K562 (cell line): ENCODE results near the gene ARHGEF3. TPM values are rescaled to one million over a fixed set of nuclear protein-coding genes. Genes with fewer than 3 reads are reported as not detected.

Experiments
- ATAC-seq: fragments of 200-7000 bp; cut with Tn5 transposase; 3 replicates; pipeline ENCODE4 v1.9.1; 2020; ENCODE audit warnings: moderate library complexity
- BruUV-seq: library from RNA; stranded (reverse); fragments of 400-500 nt; replicated peaks from 2 replicates; lab custom pipeline; 2021; lab: Mats Ljungman, UMichigan
- CTCF ChIA-PET: fragments of 300-600 bp; formaldehyde crosslinking; extraction: SDS; loops from one replicate; lab custom pipeline; 2021; ENCODE audit warnings: low intra/inter-chr PET ratio; lab: Yijun Ruan, JAX
- POLR2A ChIA-PET: fragments of 300-600, 350-650 bp; sonication (Branson Sonifier 250); formaldehyde crosslinking; extraction: SDS; loops from one replicate; lab custom pipeline; 2021; ENCODE audit warnings: antibody characterized with exemption, inconsistent platforms; lab: Yijun Ruan, JAX
- DNase-seq, 4 experiments: peaks; one replicate each; pipeline versions ENCODE4 v3.0.0 to v3.0.0-alpha.2; 2011 to 2018; ENCODE audit warnings: low spot score in 3 of 4, mixed read lengths in 3 of 4; ENCODE audit errors: extremely low read depth in 1 of 4
- FAIRE-seq: peaks from 2 replicates; lab custom pipeline; 2011; peaks lifted over from hg19 to GRCh38; lab: Jason Lieb, UNC
- H2AFZ ChIP-seq: 2 replicates; pipeline ENCODE4 v1.6.0; 2011; ENCODE audit warnings: low read depth, low read length, control low read depth, inconsistent platforms
- H3K27ac ChIP-seq: fragments of 200-600 bp; 3 replicates; pipeline ENCODE4 v1.8.0; 2011; ENCODE audit warnings: low read depth, mild to moderate bottlenecking, control low read depth, inconsistent platforms, low read length, moderate library complexity, mixed read lengths; ENCODE audit errors: extremely low read depth
- H3K27me3 ChIP-seq, 2 experiments: fragments of 300-600 bp in 1 of 2; 2 replicates in 1 of 2; 3 replicates in 1 of 2; pipeline versions ENCODE4 v1.6.0 to v1.8.0; 2011; ENCODE audit warnings: inconsistent platforms in 2 of 2, low read length in 2 of 2, mild to moderate bottlenecking in 1 of 2, mixed read lengths in 1 of 2, moderate library complexity in 1 of 2; ENCODE audit not compliant: control insufficient read depth in 2 of 2, insufficient read depth in 2 of 2
- H3K36me3 ChIP-seq: fragments of 300-600 bp; 3 replicates; pipeline ENCODE4 v1.8.0; 2011; ENCODE audit warnings: mild to moderate bottlenecking, low read length, inconsistent platforms; ENCODE audit not compliant: control insufficient read depth, insufficient read depth
- H3K4me1 ChIP-seq, 2 experiments: fragments of 200-600 bp in 1 of 2; replicated peaks in 1 of 2; 2 replicates in 1 of 2; 3 replicates in 1 of 2; pipeline versions ENCODE4 v1.5.1 to v1.8.0; 2011; ENCODE audit warnings: inconsistent platforms in 2 of 2, low read length in 2 of 2, mild to moderate bottlenecking in 1 of 2, mixed read lengths in 1 of 2, moderate library complexity in 1 of 2; ENCODE audit not compliant: control insufficient read depth in 2 of 2, insufficient read depth in 2 of 2
- H3K4me2 ChIP-seq: 2 replicates; pipeline ENCODE4 v1.6.1; 2011; ENCODE audit warnings: low read length, control low read depth, inconsistent platforms, mixed read lengths; ENCODE audit not compliant: insufficient read depth
- H3K4me3 ChIP-seq: fragments of 200-600 bp; sonication (generic), shearing (Covaris generic); 2 replicates; pipeline ENCODE4 v1.5.1; 2016; ENCODE audit warnings: control low read depth, inconsistent platforms
- H3K79me2 ChIP-seq: fragments of 200-600 bp; 3 replicates; pipeline ENCODE4 v1.8.0; 2011; ENCODE audit warnings: low read length, inconsistent platforms; ENCODE audit not compliant: control insufficient read depth, insufficient read depth
- H3K9ac ChIP-seq, 2 experiments: 2 replicates each; pipeline versions ENCODE4 v1.6.0 to v1.6.1; 2011; ENCODE audit warnings: low read depth in 2 of 2, low read length in 2 of 2, control low read depth in 1 of 2, inconsistent platforms in 1 of 2, mild to moderate bottlenecking in 1 of 2, mixed read lengths in 1 of 2; ENCODE audit not compliant: insufficient read depth in 1 of 2
- H3K9me1 ChIP-seq: one replicate; pipeline ENCODE4 v1.6.0; 2011; ENCODE audit warnings: inconsistent platforms, mild to moderate bottlenecking, low read length, moderate library complexity; ENCODE audit not compliant: control insufficient read depth, insufficient read depth
- H3K9me3 ChIP-seq: replicated peaks from 2 replicates; pipeline ENCODE4 v1.5.1; 2011; ENCODE audit warnings: low read depth, low read length, inconsistent platforms; ENCODE audit not compliant: control insufficient read depth, insufficient read depth
- H4K20me1 ChIP-seq: replicated peaks from 2 replicates; pipeline ENCODE4 v1.6.1; 2011; ENCODE audit warnings: low read length, inconsistent platforms, mixed read lengths; ENCODE audit not compliant: control insufficient read depth, insufficient read depth
- CREB3L1 ChIP-seq: fragments of 450-650 bp; IDR thresholded peaks from 2 replicates; pipeline ENCODE4 v1.6.1; 2014; ENCODE audit warnings: low read depth, mild to moderate bottlenecking, moderate library complexity, borderline replicate concordance
- FOXO4 ChIP-seq: fragments of 450-650 bp; formaldehyde crosslinking; IDR thresholded peaks from 2 replicates; pipeline ENCODE4 v1.4.0; 2020; ENCODE audit warnings: mild to moderate bottlenecking, moderate library complexity
- HINFP ChIP-seq: fragments of 450-650 bp; conservative IDR thresholded peaks from 2 replicates; pipeline ENCODE4 v1.6.1; 2016; ENCODE audit warnings: missing genetic modification characterization, low read depth, mild to moderate bottlenecking, control low read depth, missing compliant biosample characterization
- KAT8 ChIP-seq: fragments of 450-650 bp; IDR thresholded peaks from 2 replicates; pipeline ENCODE4 v1.6.1; 2016; ENCODE audit warnings: low read depth, mild to moderate bottlenecking
- MECOM ChIP-seq: fragments of 250-450 bp; sonication (Bioruptor Pico); IDR thresholded peaks from 2 replicates; pipeline ENCODE4 v1.8.0; 2022; ENCODE audit warnings: inconsistent platforms
- MITF ChIP-seq: IDR thresholded peaks from 2 replicates; pipeline ENCODE4 v1.6.1; 2014; ENCODE audit warnings: antibody characterized with exemption
- RFX1 ChIP-seq: fragments of 450-650 bp; IDR thresholded peaks from 2 replicates; pipeline ENCODE4 v1.6.1; 2016; ENCODE audit warnings: mild to moderate bottlenecking, moderate library complexity
- RFX7 ChIP-seq: fragments of 250-450 bp; sonication (Bioruptor Pico); IDR thresholded peaks from 2 replicates; pipeline ENCODE4 v1.5.1; 2021; ENCODE audit warnings: mild to moderate bottlenecking
- ZNF124 ChIP-seq: sonication (generic); formaldehyde crosslinking; IDR thresholded peaks from 2 replicates; pipeline ENCODE4 v1.8.1; 2022; ENCODE audit warnings: missing genetic modification reagents
- ZNF263 ChIP-seq: sonication (generic); formaldehyde crosslinking; IDR thresholded peaks from 2 replicates; pipeline ENCODE4 v1.8.0; 2022; ENCODE audit warnings: mild to moderate bottlenecking, missing genetic modification reagents, borderline replicate concordance
- WGBS: fragments of 100-300 bp; shearing (Covaris generic); methylation state at CpG from one replicate; pipeline ENCODE4 v1.1.6; 2016; ENCODE audit warnings: low coverage, mixed read lengths; ENCODE audit not compliant: insufficient coverage; ENCODE audit errors: missing lambda C conversion rate; 5-methylcytosine and 5-hydroxymethylcytosine counted together
- in situ Hi-C: fragments of 300-500 bp; cut with MboI; formaldehyde crosslinking; loops from 4 replicates; pipeline ENCODE4 v1.15.0; 2018; ENCODE audit warnings: inconsistent platforms, mixed read lengths
- intact Hi-C: fragments of 100-400 bp; cut with micrococcal nuclease; formaldehyde crosslinking; loops from 2 replicates; pipeline ENCODE4 v1.14.2; 2022
- polyA plus RNA-seq, 8 experiments: library from polyadenylated mRNA; depleted of rRNA in 4 of 8; stranded (reverse) in 5 of 8; unstranded in 3 of 8; fragments of >200 nt; fragmentation: Nextera tagmentation in 2 of 8; fragmentation: Illumina TruSeq in 1 of 8; extraction: Ambion mirVana in 2 of 8; extraction: Trizol in 1 of 8; gene quantifications; 2 replicates each; pipeline versions ENCODE4 v1.2.1 to v1.2.3, GENCODE V29; 2011 to 2014; ENCODE audit warnings: inconsistent platforms in 1 of 8, missing spikeins in 1 of 8
- total RNA-seq, 7 experiments: library from RNA; depleted of rRNA in 6 of 7; stranded (reverse); fragments of >200 nt in 6 of 7; fragmentation: Illumina TruSeq in 2 of 7; extraction: Trizol in 2 of 7; gene quantifications; 2 replicates each; pipeline versions ENCODE4 v1.2.1 to v1.2.3, GENCODE V29; 2011 to 2021; ENCODE audit warnings: low replicate concordance in 1 of 7

The ARHGEF3 gene
- total and polyA plus RNA-seq, 9 of the 15 experiments (the other 6 are each of a cell fraction or from before 2014, with no cell fraction given) = 0.77 to 2.7 (median 1.4) TPM

- H3K27me3 ChIP-seq = no peaks in the 10 kb centered on the region
- 53% methylated on average over 6 of the region's 6 CpGs for WGBS
- H3K27ac ChIP-seq = no peak overlapping the region
- no peak overlapping the region for H3K4me3 ChIP-seq
- H3K9me3 ChIP-seq = no peaks in the 10 kb centered on the region
- H3K4me2 ChIP-seq = no peak overlapping the region
- TF ChIP-seq RFX7 (CRISPR knock-in tag) = no peak
- no peak for TF ChIP-seq CREB3L1
- TF ChIP-seq ZNF263 (CRISPR knock-in tag) = no peak
- ChIA-PET CTCF (no interaction called here), POLR2A (no interaction called here)
- FAIRE-seq = no peak
- no peaks in the 10 kb centered on the region for H3K79me2 ChIP-seq
- H3K9me1 ChIP-seq = no peaks in the 10 kb centered on the region
- in situ Hi-C loops = no loop called here
- no TSS peak for BruUV-seq
- no peaks in the 10 kb centered on the region for H3K4me1 ChIP-seq
- intact Hi-C loops = no loop called here
- H3K36me3 ChIP-seq = no peaks in the 10 kb centered on the region
- no peak for ATAC-seq
- no peak for DNase-seq
- no peaks in the 10 kb centered on the region for H4K20me1 ChIP-seq
- no peak overlapping the region for H3K9ac ChIP-seq
- H2AFZ ChIP-seq = no peak overlapping the region
Measured at GRCh38 chr3:56739036-56739435, 62.7 kb downstream of the ARHGEF3 start.

- H3K9ac ChIP-seq = no peak overlapping the region
- BruUV-seq = no TSS peak
- H2AFZ ChIP-seq = no peak overlapping the region
- no peaks in the 10 kb centered on the region for H3K4me1 ChIP-seq
- no peaks in the 10 kb centered on the region for H3K9me3 ChIP-seq
- CTCF ChIA-PET = no interaction called here
- no peak for ATAC-seq
- in situ Hi-C loops (no loop called here), intact Hi-C loops (no loop called here)
- H4K20me1 ChIP-seq = no peaks in the 10 kb centered on the region
- WGBS = 10% methylated on average over 9 of the region's 10 CpGs
- no peak overlapping the region for H3K4me3 ChIP-seq
- no peak for FAIRE-seq
- peak in 1 of 4 experiments; percentile 7 for DNase-seq
- H3K9me1 ChIP-seq = no peaks in the 10 kb centered on the region
- no peaks in the 10 kb centered on the region for H3K79me2 ChIP-seq
- no peak overlapping the region for H3K27ac ChIP-seq
- POLR2A ChIA-PET = no interaction called here
- H3K4me2 ChIP-seq = no peak overlapping the region
- no peaks in the 10 kb centered on the region for H3K36me3 ChIP-seq
- no peaks in the 10 kb centered on the region for H3K27me3 ChIP-seq
- no peak for TF ChIP-seq HINFP (tag)
- TF ChIP-seq RFX1 = peak; percentile 42
- TF ChIP-seq FOXO4 (CRISPR knock-in tag) = no peak
- TF ChIP-seq KAT8 = no peak
- TF ChIP-seq MITF = no peak
- TF ChIP-seq MECOM (CRISPR knock-in tag) = no peak
- TF ChIP-seq ZNF124 = no peak
Measured at GRCh38 chr3:56737006-56737405, 64.7 kb downstream of the ARHGEF3 start.
